ENCODE measurements around the gene SNTG2. TPM values are rescaled to one million over a fixed set of nuclear protein-coding genes. Genes with fewer than 3 reads are reported as not detected.

SNTG2 gene
- total and polyA plus RNA-seq, 4 donors, result not detected

DNA sequence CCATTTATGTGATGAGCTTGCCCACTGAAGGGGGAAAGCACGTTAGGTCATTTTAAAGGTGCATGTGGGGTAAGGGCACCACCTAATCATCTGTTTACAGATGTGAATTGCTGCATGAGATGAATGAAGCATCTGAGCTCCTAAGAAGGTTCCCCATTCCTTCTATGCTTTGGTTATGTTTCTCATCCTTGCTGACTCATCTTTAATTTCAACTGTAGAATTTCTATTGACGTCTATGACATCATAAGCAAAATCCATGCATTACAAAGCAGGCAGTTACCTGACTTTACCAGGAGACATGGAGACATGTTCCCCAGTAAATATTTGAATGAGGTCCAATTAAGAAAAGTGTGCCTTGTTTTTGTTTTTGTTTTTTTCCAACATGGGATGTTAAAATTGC lies 2.8 kb downstream of the SNTG2 start:
- H3K9me3 ChIP-seq (ENCODE audit: control insufficient read depth in 4 of 4, low read length in 3 of 4), result no peaks in the 10 kb centered on the region
- peaks cover 0 to 7% (median 4%) of the 10 kb centered on the region in 4 donors for H3K27me3 ChIP-seq (ENCODE audit: control insufficient read depth in 4 of 4, insufficient read depth in 4 of 4, low read length in 3 of 4)
- DNase-seq (ENCODE audit: low spot score), result no peak
- H3K4me3 ChIP-seq (ENCODE audit: low read depth in 1 of 3, low read length in 3 of 3), result no peak overlapping the region
- 48% methylated on average over 2 of the region's 2 CpGs for WGBS
- H3K4me1 ChIP-seq (ENCODE audit: control insufficient read depth in 4 of 4, insufficient read depth in 4 of 4, low read length in 3 of 4), result peaks cover 3 to 18% (median 8%) of the 10 kb centered on the region in 4 donors
- H3K27ac ChIP-seq (ENCODE audit: low read depth in 1 of 2, low read length in 2 of 2), result no peak overlapping the region
- H3K9ac ChIP-seq (ENCODE audit: low read depth in 1 of 2, low read length in 2 of 2), result no peak overlapping the region
- H3K36me3 ChIP-seq (ENCODE audit: control insufficient read depth in 4 of 4, insufficient read depth in 3 of 4, low read depth in 1 of 4, low read length in 3 of 4), result no peaks in the 10 kb centered on the region
- TF ChIP-seq, protein P1, sequence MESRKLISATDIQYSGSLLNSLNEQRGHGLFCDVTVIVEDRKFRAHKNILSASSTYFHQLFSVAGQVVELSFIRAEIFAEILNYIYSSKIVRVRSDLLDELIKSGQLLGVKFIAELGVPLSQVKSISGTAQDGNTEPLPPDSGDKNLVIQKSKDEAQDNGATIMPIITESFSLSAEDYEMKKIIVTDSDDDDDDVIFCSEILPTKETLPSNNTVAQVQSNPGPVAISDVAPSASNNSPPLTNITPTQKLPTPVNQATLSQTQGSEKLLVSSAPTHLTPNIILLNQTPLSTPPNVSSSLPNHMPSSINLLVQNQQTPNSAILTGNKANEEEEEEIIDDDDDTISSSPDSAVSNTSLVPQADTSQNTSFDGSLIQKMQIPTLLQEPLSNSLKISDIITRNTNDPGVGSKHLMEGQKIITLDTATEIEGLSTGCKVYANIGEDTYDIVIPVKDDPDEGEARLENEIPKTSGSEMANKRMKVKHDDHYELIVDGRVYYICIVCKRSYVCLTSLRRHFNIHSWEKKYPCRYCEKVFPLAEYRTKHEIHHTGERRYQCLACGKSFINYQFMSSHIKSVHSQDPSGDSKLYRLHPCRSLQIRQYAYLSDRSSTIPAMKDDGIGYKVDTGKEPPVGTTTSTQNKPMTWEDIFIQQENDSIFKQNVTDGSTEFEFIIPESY (IDR thresholded peaks at IDR 0.05), result no peak
- no peak for TF ChIP-seq EGR1 (IDR thresholded peaks at IDR 0.05; ENCODE audit: low read depth in 2 of 2)
- TF ChIP-seq TAF1 (conservative IDR thresholded peaks at IDR 0.05), result no peak
- TF ChIP-seq HNF4A (conservative IDR thresholded peaks at IDR 0.05), result no peak
- TF ChIP-seq, protein P2, sequence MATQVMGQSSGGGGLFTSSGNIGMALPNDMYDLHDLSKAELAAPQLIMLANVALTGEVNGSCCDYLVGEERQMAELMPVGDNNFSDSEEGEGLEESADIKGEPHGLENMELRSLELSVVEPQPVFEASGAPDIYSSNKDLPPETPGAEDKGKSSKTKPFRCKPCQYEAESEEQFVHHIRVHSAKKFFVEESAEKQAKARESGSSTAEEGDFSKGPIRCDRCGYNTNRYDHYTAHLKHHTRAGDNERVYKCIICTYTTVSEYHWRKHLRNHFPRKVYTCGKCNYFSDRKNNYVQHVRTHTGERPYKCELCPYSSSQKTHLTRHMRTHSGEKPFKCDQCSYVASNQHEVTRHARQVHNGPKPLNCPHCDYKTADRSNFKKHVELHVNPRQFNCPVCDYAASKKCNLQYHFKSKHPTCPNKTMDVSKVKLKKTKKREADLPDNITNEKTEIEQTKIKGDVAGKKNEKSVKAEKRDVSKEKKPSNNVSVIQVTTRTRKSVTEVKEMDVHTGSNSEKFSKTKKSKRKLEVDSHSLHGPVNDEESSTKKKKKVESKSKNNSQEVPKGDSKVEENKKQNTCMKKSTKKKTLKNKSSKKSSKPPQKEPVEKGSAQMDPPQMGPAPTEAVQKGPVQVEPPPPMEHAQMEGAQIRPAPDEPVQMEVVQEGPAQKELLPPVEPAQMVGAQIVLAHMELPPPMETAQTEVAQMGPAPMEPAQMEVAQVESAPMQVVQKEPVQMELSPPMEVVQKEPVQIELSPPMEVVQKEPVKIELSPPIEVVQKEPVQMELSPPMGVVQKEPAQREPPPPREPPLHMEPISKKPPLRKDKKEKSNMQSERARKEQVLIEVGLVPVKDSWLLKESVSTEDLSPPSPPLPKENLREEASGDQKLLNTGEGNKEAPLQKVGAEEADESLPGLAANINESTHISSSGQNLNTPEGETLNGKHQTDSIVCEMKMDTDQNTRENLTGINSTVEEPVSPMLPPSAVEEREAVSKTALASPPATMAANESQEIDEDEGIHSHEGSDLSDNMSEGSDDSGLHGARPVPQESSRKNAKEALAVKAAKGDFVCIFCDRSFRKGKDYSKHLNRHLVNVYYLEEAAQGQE (IDR thresholded peaks at IDR 0.05), result no peak

DNA sequence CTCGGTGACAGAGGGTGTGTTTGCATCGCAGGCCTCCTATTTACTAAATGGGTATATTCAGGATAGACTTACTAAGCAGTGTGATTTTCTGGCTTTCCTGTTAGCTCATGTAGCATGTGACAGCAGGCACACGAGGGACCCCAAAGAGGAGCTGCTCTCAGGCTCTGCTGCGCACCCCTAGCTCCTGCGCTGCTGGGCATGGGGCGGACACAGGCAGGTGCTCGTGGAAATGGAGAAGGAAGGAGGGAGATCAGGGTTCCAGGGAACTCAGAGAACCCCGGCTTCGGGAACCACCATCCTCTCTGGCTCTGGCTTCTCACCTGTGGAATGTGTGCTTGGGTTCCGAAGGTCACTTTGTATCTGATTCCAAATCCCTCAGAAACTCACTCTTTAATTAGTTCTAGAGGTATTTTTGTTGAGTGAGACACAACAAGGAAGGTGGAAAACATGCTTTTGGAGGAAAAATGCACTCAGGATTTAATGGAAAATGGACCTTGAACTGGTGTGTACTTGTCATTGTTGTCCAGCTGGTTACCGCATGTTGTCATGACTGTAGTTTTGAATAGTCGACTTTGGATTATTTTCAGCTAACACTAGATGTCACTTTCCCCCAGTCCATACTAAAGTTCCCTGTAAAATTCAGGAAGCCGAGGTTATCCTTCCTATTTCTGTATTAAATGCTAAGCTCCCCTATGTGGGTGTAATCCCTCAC lies 3.5 kb downstream of the SNTG2 start:
- no peak for DNase-seq (ENCODE audit: low spot score)
- H3K27ac ChIP-seq (ENCODE audit: low read depth in 1 of 2, low read length in 2 of 2), result no peak overlapping the region
- H3K9ac ChIP-seq (ENCODE audit: low read depth in 1 of 2, low read length in 2 of 2), result no peak overlapping the region
- 61% methylated on average over 13 of the region's 13 CpGs for WGBS
- no peaks in the 10 kb centered on the region for H3K36me3 ChIP-seq (ENCODE audit: control insufficient read depth in 4 of 4, insufficient read depth in 3 of 4, low read depth in 1 of 4, low read length in 3 of 4)
- TF ChIP-seq, protein P3, sequence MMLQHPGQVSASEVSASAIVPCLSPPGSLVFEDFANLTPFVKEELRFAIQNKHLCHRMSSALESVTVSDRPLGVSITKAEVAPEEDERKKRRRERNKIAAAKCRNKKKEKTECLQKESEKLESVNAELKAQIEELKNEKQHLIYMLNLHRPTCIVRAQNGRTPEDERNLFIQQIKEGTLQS (IDR thresholded peaks at IDR 0.05), result no peak
- TF ChIP-seq HNF4A (conservative IDR thresholded peaks at IDR 0.05) (peak in 1 of 2 donors; percentile 16), NR2F2 (IDR thresholded peaks at IDR 0.05) (no peak), RAD21 (IDR thresholded peaks at IDR 0.05) (peak; percentile 34 to 41)
- no peak overlapping the region for H3K4me3 ChIP-seq (ENCODE audit: low read depth in 1 of 3, low read length in 3 of 3)
- H3K27me3 ChIP-seq (ENCODE audit: control insufficient read depth in 4 of 4, insufficient read depth in 4 of 4, low read length in 3 of 4), result peaks cover 0 to 5% (median 4%) of the 10 kb centered on the region in 4 donors
- H3K9me3 ChIP-seq (ENCODE audit: control insufficient read depth in 4 of 4, low read length in 3 of 4), result no peaks in the 10 kb centered on the region
- peaks cover 3 to 18% (median 8%) of the 10 kb centered on the region in 4 donors for H3K4me1 ChIP-seq (ENCODE audit: control insufficient read depth in 4 of 4, insufficient read depth in 4 of 4, low read length in 3 of 4)

DNA sequence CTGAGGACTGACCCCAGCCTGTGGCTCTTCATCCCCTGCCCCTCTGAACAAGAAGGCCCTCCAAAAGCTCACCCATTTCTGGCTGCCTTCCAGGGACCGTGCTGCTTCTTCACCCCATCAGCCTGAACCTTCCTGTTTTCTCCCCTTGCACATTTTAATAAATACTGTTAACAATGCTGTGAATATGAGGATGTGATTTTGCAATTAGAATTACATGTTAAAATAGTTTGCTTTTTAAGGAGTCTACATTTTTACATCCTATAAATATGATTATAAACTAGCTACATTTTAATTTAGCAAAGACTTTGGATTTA lies 4.0 kb downstream of the SNTG2 start:
- DNase-seq (ENCODE audit: low spot score), result no peak
- peaks cover 0 to 5% (median 4%) of the 10 kb centered on the region in 4 donors for H3K27me3 ChIP-seq (ENCODE audit: control insufficient read depth in 4 of 4, insufficient read depth in 4 of 4, low read length in 3 of 4)
- no peak overlapping the region for H3K4me3 ChIP-seq (ENCODE audit: low read depth in 1 of 3, low read length in 3 of 3)
- no peaks in the 10 kb centered on the region for H3K36me3 ChIP-seq (ENCODE audit: control insufficient read depth in 4 of 4, insufficient read depth in 3 of 4, low read depth in 1 of 4, low read length in 3 of 4)
- H3K9ac ChIP-seq (ENCODE audit: low read depth in 1 of 2, low read length in 2 of 2), result no peak overlapping the region
- WGBS, result 61% methylated on average over 1 of the region's 1 CpG
- H3K27ac ChIP-seq (ENCODE audit: low read depth in 1 of 2, low read length in 2 of 2), result no peak overlapping the region
- no peaks in the 10 kb centered on the region for H3K9me3 ChIP-seq (ENCODE audit: control insufficient read depth in 4 of 4, low read length in 3 of 4)
- peaks cover 2 to 14% (median 4%) of the 10 kb centered on the region in 4 donors for H3K4me1 ChIP-seq (ENCODE audit: control insufficient read depth in 4 of 4, insufficient read depth in 4 of 4, low read length in 3 of 4)
- no peak for TF ChIP-seq TAF1 (conservative IDR thresholded peaks at IDR 0.05)
- no peak for TF ChIP-seq HNF4G (IDR thresholded peaks at IDR 0.05)
- TF ChIP-seq HNF4A (conservative IDR thresholded peaks at IDR 0.05), result no peak
- no peak for TF ChIP-seq GABPA (IDR thresholded peaks at IDR 0.05 in 1 of 2, conservative IDR thresholded peaks at IDR 0.05 in 1 of 2)
- TF ChIP-seq JUND (IDR thresholded peaks at IDR 0.05), result no peak
- TF ChIP-seq, protein P2 (IDR thresholded peaks at IDR 0.05), result no peak
- TF ChIP-seq EGR1 (IDR thresholded peaks at IDR 0.05; ENCODE audit: low read depth in 2 of 2), result no peak
- TF ChIP-seq, protein P4, sequence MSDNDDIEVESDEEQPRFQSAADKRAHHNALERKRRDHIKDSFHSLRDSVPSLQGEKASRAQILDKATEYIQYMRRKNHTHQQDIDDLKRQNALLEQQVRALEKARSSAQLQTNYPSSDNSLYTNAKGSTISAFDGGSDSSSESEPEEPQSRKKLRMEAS (IDR thresholded peaks at IDR 0.05), result no peak
- TF ChIP-seq, protein P3 (IDR thresholded peaks at IDR 0.05), result no peak
- TF ChIP-seq RAD21 (IDR thresholded peaks at IDR 0.05), result no peak
- TF ChIP-seq SP1 (IDR thresholded peaks at IDR 0.05), result no peak
- no peak for TF ChIP-seq NR2F2 (IDR thresholded peaks at IDR 0.05)
